Mucosa of descending colon (tissue), 3 donors: Measurements from ENCODE around the gene PRR22. TPM values are rescaled to one million over a fixed set of nuclear protein-coding genes. Genes with fewer than 3 reads are reported as not detected.

Source experiments
- ATAC-seq: fragments of 200-7000 bp; cut with Tn5 transposase; one replicate; pipeline ENCODE4 v1.9.1; 2020; ENCODE audit warnings: mild to moderate bottlenecking, moderate library complexity
- DNase-seq, 3 donors: peaks; one replicate each; pipeline ENCODE4 v3.0.0-alpha.2; 2020
- H3K36me3 ChIP-seq: fragments of 200-600 bp; one replicate; pipeline ENCODE4 v1.8.0; 2021; ENCODE audit warnings: low read depth, mild to moderate bottlenecking
- H3K4me1 ChIP-seq: fragments of 200-600 bp; one replicate; pipeline ENCODE4 v1.8.0; 2021; ENCODE audit warnings: low read depth, mild to moderate bottlenecking
- H3K4me3 ChIP-seq: fragments of 200-600 bp; one replicate; pipeline ENCODE4 v1.8.0; 2021; ENCODE audit warnings: mild to moderate bottlenecking
- H3K9me3 ChIP-seq: fragments of 200-600 bp; one replicate; pipeline ENCODE4 v1.8.0; 2021; ENCODE audit warnings: mild to moderate bottlenecking
- CTCF ChIP-seq: fragments of 200-600 bp; IDR thresholded peaks from one replicate; pipeline ENCODE4 v1.8.0; 2022; ENCODE audit warnings: antibody characterized with exemption, mild to moderate bottlenecking
- intact Hi-C, 2 donors: fragments of 100-400 bp; cut with DNase I in 1 of 2; cut with micrococcal nuclease in 1 of 2; formaldehyde crosslinking; loops; one replicate each; pipeline versions ENCODE4 v1.11.0 to v1.11.1; 2022; cut with DNase I, micrococcal nuclease
- total RNA-seq, 3 donors: library from RNA; stranded (reverse); fragmentation: NEBNext Ultra II Directional in 2 of 3; extraction: Animal tissue kit (Norgen Biotek cat#: 25700) in 2 of 3; gene quantifications; one replicate each; pipeline versions ENCODE4 v1.2.1 to v1.2.4, GENCODE V29; 2021 to 2023
- donor health status: DM: no; HTN: no; CAD: no; lungs with moderate emphysema.
- donor health status: DM: no; HTN: no; CAD: no.
- donor health status: DM: no; HTN: yes; CAD: no.

The PRR22 gene
- total RNA-seq, 3 donors from 2014 or later, result 3.1 to 6.8 (median 4.1) TPM

GRCh38 chr19:5795382-5795919 lies 10.9 kb upstream of the PRR22 start:
- intact Hi-C loops, result no loop called here
- ATAC-seq (no peak), DNase-seq (no peak)
- H3K4me3 ChIP-seq, result no peak overlapping the region
- peaks cover under 1% of the 10 kb centered on the region for H3K4me1 ChIP-seq
- no peaks in the 10 kb centered on the region for H3K36me3 ChIP-seq
- TF ChIP-seq CTCF, result no peak
- H3K9me3 ChIP-seq, result no peaks in the 10 kb centered on the region

- no peak overlapping the region for H3K4me3 ChIP-seq
Measured at GRCh38 chr19:5793188-5793587, 8.6 kb upstream of the PRR22 start.

DNA sequence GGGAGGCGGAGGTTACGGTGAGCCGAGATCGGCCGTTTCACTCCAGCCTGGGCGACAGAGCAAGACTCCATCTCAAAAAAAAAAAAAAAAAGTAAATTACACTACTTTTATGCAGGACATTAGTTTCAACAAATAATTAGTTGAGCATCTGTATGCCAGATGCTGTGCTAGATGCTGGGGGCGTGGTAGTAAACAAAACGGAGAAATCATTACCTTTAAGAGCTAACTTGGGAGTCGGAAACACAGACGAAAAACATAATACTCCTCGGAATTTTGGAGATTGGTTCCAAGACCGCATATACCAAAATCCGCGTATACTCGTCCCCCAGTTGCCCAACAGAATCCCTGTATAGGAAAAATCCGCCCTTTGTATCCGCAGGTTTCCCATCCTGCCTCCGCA lies 7.7 kb upstream of the PRR22 start:
- Histone ChIP-seq H3K36me3 (peaks cover 4% of the 10 kb centered on the region), H3K9me3 (no peaks in the 10 kb centered on the region), H3K4me1 (peaks cover 6% of the 10 kb centered on the region), H3K4me3 (no peak overlapping the region)
- ATAC-seq (no peak), DNase-seq (no peak)
- no peak for TF ChIP-seq CTCF
- intact Hi-C loops, result no loop called here

More at GRCh38 chr19:5793188-5793587, 8.6 kb upstream of the PRR22 start:
- H3K4me1 ChIP-seq, result peaks cover 6% of the 10 kb centered on the region
- no peaks in the 10 kb centered on the region for H3K9me3 ChIP-seq
- no peak for ATAC-seq
- TF ChIP-seq CTCF, result no peak
- intact Hi-C loops, result no loop called here
- no peaks in the 10 kb centered on the region for H3K36me3 ChIP-seq
- DNase-seq, result no peak

DNA sequence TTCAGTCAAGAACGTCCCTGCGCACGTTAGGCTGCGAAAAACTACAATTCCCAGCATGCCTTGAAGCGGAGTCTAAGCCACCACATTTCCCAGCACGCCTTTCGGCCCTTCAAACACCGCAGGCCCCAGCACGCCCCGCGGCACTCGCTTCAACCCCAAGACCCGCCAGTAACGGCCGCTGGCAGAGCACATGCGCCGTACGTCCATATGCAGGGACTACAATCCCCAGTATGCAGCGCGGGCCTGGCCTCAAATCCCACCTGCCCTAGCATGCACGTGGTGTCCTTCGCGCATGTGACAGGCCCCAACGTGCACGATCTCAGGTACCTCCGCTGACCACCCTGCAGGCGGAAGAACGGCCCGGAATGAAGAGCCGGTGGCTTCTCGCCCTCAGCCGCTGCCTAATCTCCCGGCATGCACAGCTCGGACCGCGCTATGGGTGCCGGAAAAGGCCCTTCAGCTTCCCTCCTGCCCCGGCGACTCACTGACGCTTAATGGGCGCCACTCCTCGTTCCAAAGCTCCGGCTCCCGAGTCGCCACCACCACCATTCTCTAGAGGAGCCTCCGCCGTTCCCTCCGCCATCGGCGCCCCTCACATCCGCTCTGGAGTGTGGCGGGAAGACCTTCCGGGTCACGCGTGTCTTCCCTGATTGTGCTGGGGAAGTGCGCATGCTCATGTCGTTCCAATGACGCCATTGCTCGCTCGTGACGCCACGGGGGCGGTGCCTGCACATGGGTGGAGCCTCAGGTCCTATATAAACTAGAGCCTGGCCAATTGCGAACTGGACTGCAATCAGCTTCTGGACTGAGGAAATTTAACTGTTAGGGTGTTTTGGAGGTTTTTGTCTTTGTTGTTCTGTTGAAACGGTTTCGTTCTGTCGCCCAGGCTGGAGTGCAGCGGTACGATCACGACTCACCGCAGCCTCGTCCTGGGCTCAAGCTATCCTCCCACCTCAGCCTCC lies 6.3 kb upstream of the PRR22 start, which contains the start of gene DUS3L:
DUS3L (minus strand) TSS at position 605 of the 962 bp plus-strand sequence; CDS start at position 583, 22 bp downstream.
- Histone ChIP-seq H3K4me1 (peaks cover 6% of the 10 kb centered on the region), H3K4me3 (peak within 1 kb of the TSS; percentile 61), H3K36me3 (peaks cover 4% of the 10 kb centered on the region), H3K9me3 (no peaks in the 10 kb centered on the region)
- DNase-seq (peak; percentile 97 to 98 (median 98)), ATAC-seq (peak; percentile 97)
- intact Hi-C loops, result no loop called here
- no peak for TF ChIP-seq CTCF

- H3K4me3 ChIP-seq, result peak overlapping the region; percentile 61
- TF ChIP-seq CTCF, result no peak
- peaks cover 9% of the 10 kb centered on the region for H3K36me3 ChIP-seq
- intact Hi-C loops, result no loop called here
- H3K9me3 ChIP-seq, result no peaks in the 10 kb centered on the region
- ATAC-seq (no peak), DNase-seq (peak in 1 of 3 donors; percentile 67)
- H3K4me1 ChIP-seq, result peaks cover 6% of the 10 kb centered on the region
Measured at GRCh38 chr19:5789886-5790558, 5.5 kb upstream of the PRR22 start.
